Activated naive CD4-positive, alpha-beta T cell treated with anti-CD3 and anti-CD28 coated beads for 36 hours (primary cell): ENCODE results near the gene PCDHGC3. TPM values are rescaled to one million over a fixed set of nuclear protein-coding genes. Genes with fewer than 3 reads are reported as not detected.

Source experiments
- CTCF ChIA-PET: fragments of 350-600 bp; sonication (Branson Sonifier 250); formaldehyde crosslinking; loops from one replicate; lab custom pipeline; 2021; ENCODE audit warnings: antibody characterized with exemption; lab: Charles Lee
- DNase-seq: peaks from one replicate; pipeline ENCODE4 v3.0.0-alpha.2; 2020
- H3K27ac Mint-ChIP-seq: one replicate; pipeline ENCODE4 v1.8.0; 2021; ENCODE audit warnings: mild to moderate bottlenecking, mixed read lengths
- H3K27me3 Mint-ChIP-seq: one replicate; pipeline ENCODE4 v1.8.0; 2021; ENCODE audit warnings: low read depth, mixed read lengths
- H3K36me3 Mint-ChIP-seq: one replicate; pipeline ENCODE4 v1.8.0; 2021; ENCODE audit warnings: low read depth, mixed read lengths
- H3K4me1 Mint-ChIP-seq: one replicate; pipeline ENCODE4 v1.8.0; 2021; ENCODE audit warnings: low read depth, mixed read lengths
- H3K4me3 Mint-ChIP-seq: one replicate; pipeline ENCODE4 v1.8.0; 2021; ENCODE audit warnings: mild to moderate bottlenecking, moderate library complexity, mixed read lengths
- H3K9me3 Mint-ChIP-seq: one replicate; pipeline ENCODE4 v1.8.0; 2021; ENCODE audit warnings: mixed read lengths
- intact Hi-C: fragments of 100-400 bp; cut with micrococcal nuclease; formaldehyde crosslinking; loops from one replicate; pipeline ENCODE4 v1.15.1; 2023
- total RNA-seq, 2 experiments: library from RNA; stranded (reverse); gene quantifications; one replicate each; pipeline ENCODE4 v1.2.3, GENCODE V29; 2021

PCDHGC3 gene
- total RNA-seq, 2 experiments from 2014 or later: 0.12 to 0.17 TPM

DNA sequence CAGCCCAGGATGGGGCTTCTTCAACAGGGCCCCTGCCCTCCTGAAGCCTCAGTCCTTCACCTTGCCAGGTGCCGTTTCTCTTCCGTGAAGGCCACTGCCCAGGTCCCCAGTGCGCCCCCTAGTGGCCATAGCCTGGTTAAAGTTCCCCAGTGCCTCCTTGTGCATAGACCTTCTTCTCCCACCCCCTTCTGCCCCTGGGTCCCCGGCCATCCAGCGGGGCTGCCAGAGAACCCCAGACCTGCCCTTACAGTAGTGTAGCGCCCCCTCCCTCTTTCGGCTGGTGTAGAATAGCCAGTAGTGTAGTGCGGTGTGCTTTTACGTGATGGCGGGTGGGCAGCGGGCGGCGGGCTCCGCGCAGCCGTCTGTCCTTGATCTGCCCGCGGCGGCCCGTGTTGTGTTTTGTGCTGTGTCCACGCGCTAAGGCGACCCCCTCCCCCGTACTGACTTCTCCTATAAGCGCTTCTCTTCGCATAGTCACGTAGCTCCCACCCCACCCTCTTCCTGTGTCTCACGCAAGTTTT lies 36.7 kb downstream of the PCDHGC3 start:
- intact Hi-C loops: loop anchor here (1.0 to 2.0 kb wide), 7 partner anchors 20 to 192 kb away; partner anchors contain the start of genes HDAC3, PCDHGA10, PCDHGA11 and PCDHGA12
- Mint-ChIP-seq H3K27me3 (no peaks in the 10 kb centered on the region), H3K27ac (no peak overlapping the region)

DNA sequence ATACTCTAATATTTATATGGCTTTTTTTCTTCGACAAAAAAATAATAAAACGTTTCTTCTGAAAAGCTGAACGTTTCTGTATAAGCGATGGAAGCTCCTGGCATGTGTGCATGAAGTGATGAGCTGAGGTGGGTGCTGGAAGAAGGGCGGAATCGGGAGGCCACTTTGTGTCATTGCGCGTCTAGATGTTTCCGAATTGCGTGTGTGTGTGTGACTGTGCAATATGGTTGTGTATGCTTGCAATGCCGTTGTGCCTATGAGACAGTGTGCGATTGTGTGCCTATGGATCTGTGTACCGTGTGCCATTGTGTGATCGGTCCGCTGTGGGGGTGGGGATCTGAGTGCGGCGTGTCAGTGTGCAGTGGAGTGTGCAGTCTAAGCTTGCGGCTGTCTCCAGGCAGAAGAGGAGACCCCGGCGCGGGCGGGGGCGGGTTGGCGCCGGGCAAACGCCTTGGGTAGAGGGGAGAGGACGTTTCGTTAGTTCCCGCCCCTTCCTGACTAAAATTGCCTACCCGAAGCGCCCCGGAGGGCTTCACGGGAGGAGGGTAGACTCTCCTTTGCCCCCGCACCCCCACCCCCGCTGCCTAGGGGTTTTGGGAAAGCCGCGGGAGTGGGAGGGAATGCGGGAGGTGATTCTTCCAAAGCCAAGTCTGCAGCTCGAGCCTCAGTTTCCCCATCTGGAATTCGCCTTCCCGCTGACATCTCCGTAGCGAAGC lies 37.3 kb downstream of the PCDHGC3 start:
- Mint-ChIP-seq H3K27ac (peak overlapping the region; percentile 41), H3K36me3 (peaks cover 3% of the 10 kb centered on the region), H3K27me3 (no peaks in the 10 kb centered on the region), H3K4me3 (peak overlapping the region; percentile 73), H3K4me1 (peaks cover 33% of the 10 kb centered on the region), H3K9me3 (no peaks in the 10 kb centered on the region)
- CTCF ChIA-PET: interaction anchor here (0.5 to 8.9 kb wide), 34 partner anchors 10 to 693 kb away, joined by 3 to 96 read pairs (median 5); partner anchors contain the start of genes HDAC3, PCDHGA10, PCDHGA11 and PCDHGA12
- DNase-seq: peak; percentile 61
- intact Hi-C loops: loop anchor here (1.0 to 2.0 kb wide), 9 partner anchors 8 to 193 kb away; partner anchors contain the start of genes HDAC3, PCDHGA10, PCDHGA11 and PCDHGA12

More for the DNA sequence above, 36.7 kb downstream of the PCDHGC3 start:
- peak overlapping the region; percentile 73 for H3K4me3 Mint-ChIP-seq
- H3K4me1 Mint-ChIP-seq: peaks cover 33% of the 10 kb centered on the region
- peaks cover 2% of the 10 kb centered on the region for H3K36me3 Mint-ChIP-seq
- CTCF ChIA-PET: interaction anchor here (0.5 to 8.9 kb wide), 36 partner anchors 11 to 692 kb away, joined by 3 to 96 read pairs (median 5); partner anchors contain the start of genes HDAC3, PCDHGA10, PCDHGA11 and PCDHGA12
- peak; percentile 92 for DNase-seq
- no peaks in the 10 kb centered on the region for H3K9me3 Mint-ChIP-seq

DNA sequence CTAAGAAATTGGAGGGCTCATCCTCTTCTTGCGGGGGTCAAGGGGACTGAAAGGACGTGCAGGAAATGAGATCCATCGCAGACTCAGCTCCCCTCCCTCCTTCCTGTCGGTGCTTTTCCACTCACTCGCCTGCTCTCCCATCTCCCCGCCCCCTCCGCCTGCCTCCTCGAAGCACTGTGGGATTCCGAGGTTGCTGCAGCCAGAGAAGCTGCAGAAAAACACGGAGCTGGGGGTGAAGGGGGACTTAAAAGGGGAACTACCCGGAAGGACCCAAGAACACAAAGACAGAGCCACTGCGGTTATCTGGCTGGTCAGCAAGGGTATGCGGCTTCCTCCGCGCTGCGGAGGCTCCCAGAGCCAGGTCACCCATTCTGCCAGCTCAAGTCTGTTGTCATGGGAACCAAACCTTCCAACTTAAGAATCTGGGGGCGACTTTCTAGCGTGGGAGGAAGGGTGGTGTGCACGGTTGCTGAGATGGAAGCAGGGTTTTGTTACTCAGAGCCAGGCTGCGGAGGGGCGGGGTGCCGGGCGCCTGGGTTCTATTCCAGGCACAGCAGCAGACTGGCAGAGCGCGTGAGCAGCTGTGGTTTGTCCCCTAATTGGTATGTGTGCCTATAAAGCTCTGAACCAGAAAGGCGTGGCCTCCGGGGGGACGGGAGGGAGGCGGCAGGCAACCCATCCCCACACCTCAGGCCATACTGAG lies 38.0 kb downstream of the PCDHGC3 start:
- peaks cover 33% of the 10 kb centered on the region for H3K4me1 Mint-ChIP-seq
- no peaks in the 10 kb centered on the region for H3K27me3 Mint-ChIP-seq
- intact Hi-C loops: loop anchor here (1.0 to 2.0 kb wide), 5 partner anchors 8 to 123 kb away; partner anchors contain the start of genes HDAC3, PCDHGA11, PCDHGC3 and RELL2

DNA sequence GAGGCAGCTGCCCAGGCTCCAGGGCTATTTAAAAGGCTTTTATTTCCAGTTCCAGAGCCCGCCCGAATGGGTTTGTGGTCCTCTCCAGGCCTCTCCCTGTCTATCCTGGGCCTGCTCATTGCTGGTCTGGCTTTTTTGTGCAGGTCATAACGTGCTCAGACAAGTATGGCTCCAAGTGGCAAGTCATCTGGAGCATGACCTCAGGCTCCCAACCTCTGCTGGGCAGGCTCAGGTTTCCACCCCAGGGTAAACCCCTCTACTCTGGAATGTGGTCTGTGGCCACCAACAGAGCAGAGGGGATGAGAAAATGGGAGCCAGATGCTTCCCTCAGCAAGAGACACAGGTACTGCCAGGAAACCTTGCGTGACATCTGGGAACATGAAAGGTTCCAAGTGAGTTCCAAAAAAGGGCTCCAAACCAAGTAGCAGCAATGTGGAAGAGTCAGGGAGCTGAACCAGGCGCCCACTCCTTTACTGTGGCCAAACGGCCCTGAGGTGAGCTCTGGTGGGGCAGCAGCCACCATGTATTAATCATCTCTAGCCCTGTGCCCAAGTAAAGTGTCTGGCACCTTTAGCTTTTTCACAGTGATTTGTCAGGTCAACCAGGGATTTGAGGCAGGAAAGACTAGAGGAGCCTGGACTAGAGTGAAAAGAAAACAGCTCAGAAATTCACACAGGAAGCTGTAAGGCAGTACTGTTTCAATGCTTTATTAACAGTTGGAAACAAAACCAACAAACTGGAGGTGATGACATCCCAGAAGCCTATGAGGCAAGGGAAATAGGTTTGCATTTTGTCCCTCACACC lies 38.8 kb downstream of the PCDHGC3 start:
- Mint-ChIP-seq H3K36me3 (peaks cover 13% of the 10 kb centered on the region), H3K4me3 (no peak overlapping the region), H3K9me3 (no peaks in the 10 kb centered on the region), H3K4me1 (peaks cover 30% of the 10 kb centered on the region), H3K27ac (peak overlapping the region; percentile 14), H3K27me3 (no peaks in the 10 kb centered on the region)
- intact Hi-C loops: no loop called here
- no peak for DNase-seq
- CTCF ChIA-PET: interaction anchor here (0.7 to 8.9 kb wide), 20 partner anchors 9 to 429 kb away, joined by 3 to 96 read pairs (median 4); partner anchors contain the start of genes PCDHGA10, PCDHGA11, PCDHGA12 and PCDHGB3

More for the DNA sequence above, 38.0 kb downstream of the PCDHGC3 start:
- Mint-ChIP-seq H3K9me3 (no peaks in the 10 kb centered on the region), H3K27ac (peak overlapping the region; percentile 54), H3K4me3 (peak overlapping the region; percentile 73), H3K36me3 (peaks cover 6% of the 10 kb centered on the region)
- peak; percentile 69 for DNase-seq
- CTCF ChIA-PET: interaction anchor here (0.8 to 8.9 kb wide), 22 partner anchors 10 to 194 kb away, joined by 3 to 96 read pairs (median 6); partner anchors contain the start of genes HDAC3, PCDHGA10, PCDHGA11 and PCDHGA12

DNA sequence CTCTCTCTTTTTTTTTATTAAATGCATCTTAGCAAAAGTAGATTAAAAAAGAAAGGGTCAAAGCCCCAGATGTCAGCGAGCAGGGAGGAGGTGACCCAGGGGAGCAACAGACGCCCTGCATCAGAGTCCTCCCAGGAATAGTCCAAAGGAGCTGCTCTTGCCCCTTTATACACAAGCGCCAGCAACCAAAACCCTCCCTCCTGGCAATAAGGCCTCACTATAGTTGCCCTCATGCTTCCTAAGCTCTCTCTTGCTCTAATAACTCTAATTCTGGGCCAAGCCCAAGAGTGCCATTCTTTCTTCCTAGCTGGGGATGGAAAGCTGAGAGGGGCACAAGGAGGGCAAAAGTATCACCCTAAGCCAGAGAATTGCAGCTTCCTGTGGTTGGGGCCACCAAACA lies 39.4 kb downstream of the PCDHGC3 start:
- no peaks in the 10 kb centered on the region for H3K27me3 Mint-ChIP-seq
- DNase-seq: no peak
- peak overlapping the region; percentile 31 for H3K27ac Mint-ChIP-seq
- H3K36me3 Mint-ChIP-seq: peaks cover 18% of the 10 kb centered on the region
- CTCF ChIA-PET: interaction anchor here (0.6 to 8.9 kb wide), 17 partner anchors 8 to 628 kb away, joined by 3 to 96 read pairs (median 5); partner anchors contain the start of genes PCDHGA10, PCDHGA11, PCDHGA12 and PCDHGB3
- H3K9me3 Mint-ChIP-seq: no peaks in the 10 kb centered on the region
- no peak overlapping the region for H3K4me3 Mint-ChIP-seq
- intact Hi-C loops: no loop called here
- H3K4me1 Mint-ChIP-seq: peaks cover 30% of the 10 kb centered on the region

DNA sequence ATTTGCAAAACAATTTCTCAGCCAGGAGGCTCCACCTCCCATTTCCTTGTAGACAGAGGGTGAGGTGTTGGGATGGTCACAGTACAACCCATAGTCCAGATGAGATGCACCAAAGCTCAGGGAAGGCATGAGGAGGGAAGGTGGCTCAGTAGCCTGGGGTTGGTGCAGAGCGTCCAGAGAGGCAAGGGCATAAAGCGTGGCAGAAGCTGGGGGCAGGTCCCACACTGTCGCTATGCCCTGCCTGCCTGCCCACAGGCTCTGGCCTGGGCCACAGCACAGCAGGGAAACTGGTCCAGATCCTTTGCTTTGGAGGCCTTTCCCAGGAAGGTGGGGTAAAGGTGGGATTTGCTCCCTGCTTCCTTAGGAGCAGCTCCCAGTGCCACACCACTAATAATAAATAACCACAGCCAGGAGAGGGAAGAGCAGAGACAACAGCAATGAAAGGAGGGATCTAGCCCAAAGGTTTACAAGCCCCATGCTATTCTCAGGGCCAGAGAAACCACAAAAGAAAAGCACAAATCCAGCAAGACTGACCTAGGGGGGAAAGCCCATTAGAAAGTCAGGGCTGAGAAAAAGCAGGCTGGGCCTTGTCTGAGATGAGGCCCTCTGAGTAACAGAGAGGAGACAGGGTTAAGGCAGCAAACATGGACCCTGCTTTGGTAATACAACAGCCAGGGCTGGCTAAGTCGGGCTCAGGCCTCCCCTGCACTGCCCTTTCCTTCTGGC lies 40.3 kb downstream of the PCDHGC3 start:
- Mint-ChIP-seq H3K27ac (peak overlapping the region; percentile 27), H3K27me3 (no peaks in the 10 kb centered on the region), H3K9me3 (no peaks in the 10 kb centered on the region), H3K4me3 (no peak overlapping the region), H3K4me1 (peaks cover 34% of the 10 kb centered on the region), H3K36me3 (peaks cover 26% of the 10 kb centered on the region)
- no peak for DNase-seq
- CTCF ChIA-PET: interaction anchor here (0.6 to 8.9 kb wide), 9 partner anchors 7 to 627 kb away, joined by 3 to 96 read pairs (median 8); partner anchors contain the start of genes PCDHGA10, PCDHGA11, PCDHGA12 and PCDHGB7
- intact Hi-C loops: no loop called here

DNA sequence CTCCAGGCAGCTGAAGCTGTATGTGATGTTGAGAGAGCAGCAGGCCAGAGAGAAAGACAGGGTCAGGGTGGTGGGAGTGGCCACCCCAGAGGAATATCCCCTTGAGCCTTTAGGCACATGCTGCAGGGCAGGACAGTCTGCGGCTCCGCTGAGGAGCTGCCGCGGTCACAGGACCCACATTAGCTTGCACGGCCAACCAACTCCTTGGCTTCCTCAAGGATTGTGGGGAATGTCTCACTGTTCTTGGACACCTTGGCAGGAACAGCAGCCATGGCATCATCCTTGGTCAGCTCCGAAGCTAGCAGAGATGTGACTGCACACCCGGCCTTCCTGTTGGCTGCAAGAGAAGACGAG lies 40.9 kb downstream of the PCDHGC3 start:
- H3K4me1 Mint-ChIP-seq: peaks cover 40% of the 10 kb centered on the region
- DNase-seq: no peak
- H3K9me3 Mint-ChIP-seq: no peaks in the 10 kb centered on the region
- H3K27ac Mint-ChIP-seq: peak overlapping the region; percentile 7
- H3K27me3 Mint-ChIP-seq: no peaks in the 10 kb centered on the region
- H3K4me3 Mint-ChIP-seq: no peak overlapping the region
- CTCF ChIA-PET: interaction anchor here (0.8 to 8.9 kb wide), 3 partner anchors 7 to 95 kb away, joined by 3 to 96 read pairs (median 34); partner anchors contain the start of gene PCDHGA11
- intact Hi-C loops: no loop called here
- peaks cover 31% of the 10 kb centered on the region for H3K36me3 Mint-ChIP-seq

DNA sequence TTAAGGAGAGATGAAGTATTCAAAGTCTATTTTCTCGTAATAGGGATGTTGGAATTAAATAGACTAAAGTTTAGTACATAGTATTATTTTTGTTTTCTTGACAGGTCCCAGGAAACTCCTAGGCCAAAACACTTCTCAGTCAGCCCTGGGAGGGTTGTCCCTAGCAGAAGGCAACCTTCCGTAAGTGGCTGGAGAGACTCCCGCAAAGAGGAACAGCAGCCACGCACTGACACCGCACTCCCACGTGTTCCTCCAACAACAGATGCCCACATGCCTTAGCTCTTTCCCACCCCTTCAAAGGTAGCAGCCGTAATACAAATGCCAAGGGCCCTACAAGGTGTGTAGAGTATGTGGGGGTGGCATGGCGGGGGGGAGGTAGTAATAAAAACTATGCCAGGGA lies 41.5 kb downstream of the PCDHGC3 start:
- Mint-ChIP-seq H3K4me3 (no peak overlapping the region), H3K4me1 (peaks cover 46% of the 10 kb centered on the region), H3K27me3 (no peaks in the 10 kb centered on the region), H3K36me3 (peaks cover 33% of the 10 kb centered on the region), H3K27ac (no peak overlapping the region), H3K9me3 (no peaks in the 10 kb centered on the region)
- CTCF ChIA-PET: interaction anchor here (5.8 to 8.9 kb wide), 2 partner anchors 6 to 96 kb away, joined by 34 to 96 read pairs; partner anchors contain the start of gene PCDHGA11
- intact Hi-C loops: no loop called here
- no peak for DNase-seq

DNA sequence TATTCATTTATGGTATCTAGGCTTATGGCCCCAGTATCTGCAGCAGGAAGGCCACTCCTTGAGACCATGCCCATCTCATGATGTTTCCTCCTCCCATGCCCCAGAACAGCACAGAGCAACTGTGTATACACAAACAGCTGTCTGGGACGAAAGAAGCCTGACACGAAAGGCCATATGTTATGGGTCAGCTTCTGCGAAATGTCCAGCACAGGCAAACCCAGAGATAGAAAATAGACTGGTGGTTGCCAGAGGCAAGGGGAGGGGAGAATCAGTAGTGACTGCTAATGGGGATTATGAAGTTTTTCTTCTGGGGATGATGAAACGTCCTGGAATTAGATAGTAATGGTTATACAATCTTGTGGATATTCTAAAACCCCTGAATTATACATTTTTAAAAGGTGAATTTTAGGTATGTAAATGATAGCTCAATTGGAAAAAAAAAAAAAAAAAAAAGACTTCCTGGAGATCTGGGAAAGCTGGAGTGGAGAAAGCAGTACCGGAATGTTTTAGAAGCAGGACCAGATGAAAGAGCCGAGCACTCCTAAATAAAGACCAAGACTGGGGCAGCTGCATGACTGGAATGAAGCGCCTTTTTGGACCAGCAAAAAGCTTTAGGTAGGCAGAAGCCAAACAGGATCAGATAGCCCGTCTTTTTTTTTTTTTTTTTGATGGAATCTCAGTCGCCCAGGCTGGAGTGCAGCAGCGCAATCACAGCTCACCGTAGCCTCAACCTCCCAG lies 42.3 kb downstream of the PCDHGC3 start:
- no peak overlapping the region for H3K4me3 Mint-ChIP-seq
- H3K27ac Mint-ChIP-seq: no peak overlapping the region
- peaks cover 47% of the 10 kb centered on the region for H3K4me1 Mint-ChIP-seq
- peaks cover 35% of the 10 kb centered on the region for H3K36me3 Mint-ChIP-seq
- intact Hi-C loops: no loop called here
- H3K9me3 Mint-ChIP-seq: no peaks in the 10 kb centered on the region
- CTCF ChIA-PET: interaction anchor here (0.6 to 8.9 kb wide), 2 partner anchors 5 to 349 kb away, joined by 3 to 96 read pairs; no protein-coding TSS in a partner anchor
- H3K27me3 Mint-ChIP-seq: no peaks in the 10 kb centered on the region
- DNase-seq: no peak

DNA sequence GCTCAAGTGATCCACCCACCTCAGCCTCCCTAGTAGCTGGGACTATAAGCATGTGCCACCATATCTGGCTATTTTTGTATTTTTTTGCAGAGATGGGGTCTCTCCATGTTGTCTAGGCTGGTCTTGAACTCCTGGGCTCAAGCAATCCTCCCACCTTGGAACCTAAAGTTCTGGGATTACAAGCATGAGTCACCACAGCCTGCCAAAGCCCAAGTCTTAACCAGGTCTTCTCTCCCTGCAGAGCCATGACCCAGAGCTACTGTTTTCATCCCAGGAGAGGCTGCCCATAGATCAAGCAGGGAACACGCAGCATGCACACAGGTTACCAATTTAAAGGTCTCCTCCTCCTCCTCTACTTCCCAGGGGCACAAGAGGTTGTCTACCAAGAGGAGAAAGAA lies 42.9 kb downstream of the PCDHGC3 start:
- peaks cover 36% of the 10 kb centered on the region for H3K36me3 Mint-ChIP-seq
- H3K4me3 Mint-ChIP-seq: no peak overlapping the region
- H3K27ac Mint-ChIP-seq: no peak overlapping the region
- no peaks in the 10 kb centered on the region for H3K9me3 Mint-ChIP-seq
- no peak for DNase-seq
- peaks cover 45% of the 10 kb centered on the region for H3K4me1 Mint-ChIP-seq
- CTCF ChIA-PET: interaction anchor here (0.6 kb wide), 1 partner anchor 349 kb away, joined by 3 read pairs; no protein-coding TSS in a partner anchor
- H3K27me3 Mint-ChIP-seq: no peaks in the 10 kb centered on the region
- intact Hi-C loops: no loop called here
